Measurements from ENCODE around the gene PRSS27. TPM values are rescaled to one million over a fixed set of nuclear protein-coding genes. Genes with fewer than 3 reads are reported as not detected.

Gene PRSS27
- total RNA-seq, 1 donor from 2014 or later, result 2.3 TPM

DNA sequence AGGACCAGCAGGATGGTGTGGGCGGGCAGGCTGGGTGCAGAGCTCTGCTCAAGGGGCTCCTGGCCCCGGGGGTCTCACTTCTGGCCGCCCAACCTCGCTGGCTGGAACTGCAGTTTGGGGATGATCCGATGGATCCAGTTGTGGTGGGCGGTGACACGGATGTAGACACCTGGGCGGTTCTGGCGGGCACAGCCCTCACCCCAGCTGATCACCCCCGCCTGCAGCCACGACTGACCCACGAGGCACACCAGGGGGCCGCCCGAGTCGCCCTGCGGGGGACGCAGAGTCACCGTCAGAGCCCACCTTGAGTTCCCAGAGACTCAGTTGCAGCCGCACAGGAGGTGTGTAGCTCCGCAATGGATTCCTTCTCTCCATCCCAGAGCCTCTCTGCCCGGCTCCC lies 7.5 kb downstream of the PRSS27 start:
- DNase-seq (ENCODE audit: low read depth) (no peak), FAIRE-seq (no peak)
- TF ChIP-seq, protein P1, sequence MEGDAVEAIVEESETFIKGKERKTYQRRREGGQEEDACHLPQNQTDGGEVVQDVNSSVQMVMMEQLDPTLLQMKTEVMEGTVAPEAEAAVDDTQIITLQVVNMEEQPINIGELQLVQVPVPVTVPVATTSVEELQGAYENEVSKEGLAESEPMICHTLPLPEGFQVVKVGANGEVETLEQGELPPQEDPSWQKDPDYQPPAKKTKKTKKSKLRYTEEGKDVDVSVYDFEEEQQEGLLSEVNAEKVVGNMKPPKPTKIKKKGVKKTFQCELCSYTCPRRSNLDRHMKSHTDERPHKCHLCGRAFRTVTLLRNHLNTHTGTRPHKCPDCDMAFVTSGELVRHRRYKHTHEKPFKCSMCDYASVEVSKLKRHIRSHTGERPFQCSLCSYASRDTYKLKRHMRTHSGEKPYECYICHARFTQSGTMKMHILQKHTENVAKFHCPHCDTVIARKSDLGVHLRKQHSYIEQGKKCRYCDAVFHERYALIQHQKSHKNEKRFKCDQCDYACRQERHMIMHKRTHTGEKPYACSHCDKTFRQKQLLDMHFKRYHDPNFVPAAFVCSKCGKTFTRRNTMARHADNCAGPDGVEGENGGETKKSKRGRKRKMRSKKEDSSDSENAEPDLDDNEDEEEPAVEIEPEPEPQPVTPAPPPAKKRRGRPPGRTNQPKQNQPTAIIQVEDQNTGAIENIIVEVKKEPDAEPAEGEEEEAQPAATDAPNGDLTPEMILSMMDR (IDR thresholded peaks at IDR 0.05; ENCODE audit: insufficient read depth, low read depth, low read length), result no peak
- no peak for TF ChIP-seq EZH2 (IDR thresholded peaks at IDR 0.05; ENCODE audit: insufficient read depth, low read length)
- Mint-ChIP-seq H3K4me3 (ENCODE audit: unreplicated experiment) (no peak overlapping the region), H3K27ac (ENCODE audit: unreplicated experiment) (no peak overlapping the region), H3K36me3 (ENCODE audit: low read depth, unreplicated experiment) (no peaks in the 10 kb centered on the region), H3K4me1 (ENCODE audit: low read depth, unreplicated experiment) (no peaks in the 10 kb centered on the region), H3K27me3 (ENCODE audit: low read depth, unreplicated experiment) (peaks cover 1% of the 10 kb centered on the region), H3K9me3 (ENCODE audit: unreplicated experiment) (no peaks in the 10 kb centered on the region)
- Histone ChIP-seq H3K27me3 (ENCODE audit: insufficient read depth, low read length) (no peaks in the 10 kb centered on the region), H3K4me3 (ENCODE audit: insufficient read depth, low read depth, low read length) (no peak overlapping the region), H2AFZ (ENCODE audit: low read depth, low read length) (no peak overlapping the region), H3K4me1 (ENCODE audit: insufficient read depth, low read length) (no peaks in the 10 kb centered on the region), H4K20me1 (ENCODE audit: insufficient read depth, low read length) (peaks cover 30% of the 10 kb centered on the region), H3K9ac (ENCODE audit: low read length) (no peak overlapping the region), H3K36me3 (ENCODE audit: insufficient read depth, low read length) (peaks cover 7% of the 10 kb centered on the region), H3K9me3 (ENCODE audit: insufficient read depth, low read depth, low read length) (no peaks in the 10 kb centered on the region), H3K27ac (ENCODE audit: low read depth, low read length) (no peak overlapping the region), H3K4me2 (ENCODE audit: low read length) (no peak overlapping the region), H3K79me2 (ENCODE audit: insufficient read depth, low read length) (no peaks in the 10 kb centered on the region)

DNA sequence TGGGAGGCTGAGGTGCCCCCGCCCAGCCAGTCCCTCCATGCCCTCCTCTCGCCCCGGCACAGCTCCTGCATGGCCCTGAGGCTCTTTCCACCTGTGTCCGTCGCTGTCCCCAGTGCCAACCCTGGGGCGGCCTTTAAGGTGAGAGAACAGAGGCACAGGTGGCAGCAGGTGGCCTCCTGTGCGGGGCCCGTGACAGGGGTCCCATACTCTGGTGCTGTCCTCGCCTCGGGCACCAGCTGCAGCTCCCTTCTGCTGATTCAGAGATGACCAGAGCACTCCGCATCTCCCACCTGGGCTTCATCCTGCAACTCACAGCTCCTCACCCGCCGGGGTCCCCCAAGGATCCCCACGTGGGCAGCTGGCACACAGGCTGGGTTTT lies 8.0 kb downstream of the PRSS27 start:
- Histone ChIP-seq H4K20me1 (ENCODE audit: insufficient read depth, low read length) (peaks cover 35% of the 10 kb centered on the region), H3K9me3 (ENCODE audit: insufficient read depth, low read depth, low read length) (no peaks in the 10 kb centered on the region), H3K27me3 (ENCODE audit: insufficient read depth, low read length) (no peaks in the 10 kb centered on the region), H3K27ac (ENCODE audit: low read depth, low read length) (no peak overlapping the region), H3K4me3 (ENCODE audit: insufficient read depth, low read depth, low read length) (no peak overlapping the region), H3K9ac (ENCODE audit: low read length) (no peak overlapping the region), H3K4me2 (ENCODE audit: low read length) (no peak overlapping the region), H3K36me3 (ENCODE audit: insufficient read depth, low read length) (peaks cover 7% of the 10 kb centered on the region), H3K79me2 (ENCODE audit: insufficient read depth, low read length) (no peaks in the 10 kb centered on the region), H2AFZ (ENCODE audit: low read depth, low read length) (no peak overlapping the region), H3K4me1 (ENCODE audit: insufficient read depth, low read length) (no peaks in the 10 kb centered on the region)
- Mint-ChIP-seq H3K36me3 (ENCODE audit: low read depth, unreplicated experiment) (peaks cover 1% of the 10 kb centered on the region), H3K4me1 (ENCODE audit: low read depth, unreplicated experiment) (no peaks in the 10 kb centered on the region), H3K27ac (ENCODE audit: unreplicated experiment) (no peak overlapping the region), H3K9me3 (ENCODE audit: unreplicated experiment) (no peaks in the 10 kb centered on the region), H3K27me3 (ENCODE audit: low read depth, unreplicated experiment) (peaks cover 1% of the 10 kb centered on the region), H3K4me3 (ENCODE audit: unreplicated experiment) (peak overlapping the region; percentile 8)
- TF ChIP-seq EZH2 (IDR thresholded peaks at IDR 0.05; ENCODE audit: insufficient read depth, low read length), result no peak
- TF ChIP-seq, protein P1 (IDR thresholded peaks at IDR 0.05; ENCODE audit: insufficient read depth, low read depth, low read length), result no peak
- FAIRE-seq (no peak), DNase-seq (ENCODE audit: low read depth) (no peak)

DNA sequence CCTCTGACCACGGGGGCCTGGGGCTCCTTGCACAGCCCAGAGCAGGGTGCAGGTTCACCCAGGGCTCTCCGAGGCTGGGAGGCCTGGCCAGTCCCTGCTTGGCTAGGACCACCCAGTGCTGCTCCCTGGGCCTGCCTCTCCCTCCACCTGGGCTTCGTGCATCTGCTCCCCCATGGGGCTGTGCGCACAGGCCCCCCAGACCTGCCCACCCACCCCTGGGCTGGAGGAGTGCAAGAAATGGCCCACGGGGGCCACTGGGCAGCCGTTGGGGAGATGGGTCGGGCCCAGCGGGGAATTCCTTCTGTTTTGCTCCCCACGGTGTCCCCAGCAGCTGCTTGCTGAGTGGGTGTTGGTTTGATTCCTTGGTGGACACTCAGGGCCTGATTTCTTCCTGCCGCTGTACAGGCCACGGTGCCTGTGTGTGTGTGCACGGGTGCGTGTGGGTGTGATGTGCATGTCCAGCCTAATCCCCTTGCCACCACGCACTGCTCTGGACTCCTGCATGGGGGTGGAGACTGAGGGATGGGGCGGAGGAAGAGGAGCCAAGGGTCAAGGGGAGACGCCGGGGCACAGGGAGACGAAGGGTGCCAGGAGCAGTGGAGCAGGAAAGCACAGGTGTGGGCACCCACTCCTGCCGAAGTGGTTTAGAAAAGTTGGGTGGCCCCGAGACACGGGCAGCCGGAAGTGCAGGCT lies 8.5 kb downstream of the PRSS27 start:
- no peak overlapping the region for H3K27ac ChIP-seq (ENCODE audit: low read depth, low read length)
- DNase-seq (ENCODE audit: low read depth) (no peak), FAIRE-seq (no peak)
- H3K9me3 ChIP-seq (ENCODE audit: insufficient read depth, low read depth, low read length), result no peaks in the 10 kb centered on the region
- H3K27me3 ChIP-seq (ENCODE audit: insufficient read depth, low read length), result no peaks in the 10 kb centered on the region
- H2AFZ ChIP-seq (ENCODE audit: low read depth, low read length), result no peak overlapping the region
- Mint-ChIP-seq H3K36me3 (ENCODE audit: low read depth, unreplicated experiment) (peaks cover 1% of the 10 kb centered on the region), H3K9me3 (ENCODE audit: unreplicated experiment) (no peaks in the 10 kb centered on the region), H3K27me3 (ENCODE audit: low read depth, unreplicated experiment) (peaks cover 1% of the 10 kb centered on the region), H3K4me1 (ENCODE audit: low read depth, unreplicated experiment) (no peaks in the 10 kb centered on the region), H3K4me3 (ENCODE audit: unreplicated experiment) (no peak overlapping the region), H3K27ac (ENCODE audit: unreplicated experiment) (no peak overlapping the region)
- no peaks in the 10 kb centered on the region for H3K79me2 ChIP-seq (ENCODE audit: insufficient read depth, low read length)
- H4K20me1 ChIP-seq (ENCODE audit: insufficient read depth, low read length), result peaks cover 37% of the 10 kb centered on the region
- H3K36me3 ChIP-seq (ENCODE audit: insufficient read depth, low read length), result peaks cover 7% of the 10 kb centered on the region
- no peak overlapping the region for H3K4me2 ChIP-seq (ENCODE audit: low read length)
- no peak overlapping the region for H3K9ac ChIP-seq (ENCODE audit: low read length)
- no peaks in the 10 kb centered on the region for H3K4me1 ChIP-seq (ENCODE audit: insufficient read depth, low read length)
- TF ChIP-seq, protein P1 (IDR thresholded peaks at IDR 0.05; ENCODE audit: insufficient read depth, low read depth, low read length), result no peak
- TF ChIP-seq EZH2 (IDR thresholded peaks at IDR 0.05; ENCODE audit: insufficient read depth, low read length), result no peak
- H3K4me3 ChIP-seq (ENCODE audit: insufficient read depth, low read depth, low read length), result no peak overlapping the region

Data from astrocyte (in vitro differentiated cells and primary cell).